H1 (cell line): Measurements from ENCODE around the gene RABIF.

Experiments used
- ATF3 ChIP-seq: IDR thresholded peaks from 2 replicates; pipeline ENCODE4 v1.6.1; 2011; ENCODE audit warnings: low read depth, mild to moderate bottlenecking, low read length; ENCODE audit not compliant: insufficient read depth
- BRCA1 ChIP-seq: IDR thresholded peaks from 2 replicates; pipeline ENCODE4 v1.6.1; 2012; ENCODE audit warnings: low read depth, low read length, improper control_type of control experiment
- CBX8 ChIP-seq: fragments of 300-800, 300-1000 bp; sonication (generic); IDR thresholded peaks from 2 replicates; pipeline ENCODE4 v1.7.1; 2016; ENCODE audit warnings: low read depth, low read length, borderline replicate concordance
- CEBPB ChIP-seq: IDR thresholded peaks from 2 replicates; pipeline ENCODE4 v1.6.1; 2012; ENCODE audit warnings: low read depth, low read length
- CTCF ChIP-seq, 3 experiments: IDR thresholded peaks; 1 replicate in 2 of 3; 2 replicates in 1 of 3; pipeline versions ENCODE4 v1.5.1 to v1.6.1; 2011; ENCODE audit warnings: low read length in 3 of 3, mild to moderate bottlenecking in 3 of 3, inconsistent platforms in 2 of 3, low read depth in 1 of 3, moderate library complexity in 1 of 3; ENCODE audit not compliant: insufficient read depth in 1 of 3; ENCODE audit errors: control extremely low read depth in 1 of 3
- GABPA ChIP-seq: IDR thresholded peaks from 2 replicates; pipeline ENCODE4 v1.6.1; 2011; ENCODE audit warnings: mild to moderate bottlenecking, low read length, moderate library complexity, borderline replicate concordance; ENCODE audit not compliant: insufficient read depth
- HDAC6 ChIP-seq: IDR thresholded peaks from one replicate; pipeline ENCODE4 v1.7.1; 2012; ENCODE audit warnings: low read depth, mild to moderate bottlenecking, inconsistent platforms, low read length, moderate library complexity
- JUN ChIP-seq: IDR thresholded peaks from 2 replicates; pipeline ENCODE4 v1.6.1; 2011; ENCODE audit warnings: low read depth, mild to moderate bottlenecking, improper control_type of control experiment, low read length
- KDM1A ChIP-seq: fragments of 200-600, 300-600 bp; sonication (generic); IDR thresholded peaks from 2 replicates; pipeline ENCODE4 v1.7.1; 2016; ENCODE audit warnings: mild to moderate bottlenecking, low read length, borderline replicate concordance
- POLR2AphosphoS5 ChIP-seq: IDR thresholded peaks from 2 replicates; pipeline ENCODE4 v1.6.1; 2011; ENCODE audit warnings: low read depth, low read length
- RAD21 ChIP-seq, 2 experiments: IDR thresholded peaks in 1 of 2; conservative IDR thresholded peaks in 1 of 2; 2 replicates each; pipeline ENCODE4 v1.6.1; 2011; ENCODE audit warnings: low read depth in 2 of 2, low read length in 2 of 2, improper control_type of control experiment in 1 of 2, inconsistent platforms in 1 of 2, mild to moderate bottlenecking in 1 of 2, moderate library complexity in 1 of 2
- TAF1 ChIP-seq: IDR thresholded peaks from 2 replicates; pipeline ENCODE4 v1.6.1; 2011; ENCODE audit warnings: mild to moderate bottlenecking, low read depth, low read length
- YY1 ChIP-seq: IDR thresholded peaks from 2 replicates; pipeline ENCODE4 v1.6.1; 2011; ENCODE audit warnings: low read depth, mild to moderate bottlenecking, low read length
- ZNF274 ChIP-seq: IDR thresholded peaks from 2 replicates; pipeline ENCODE4 v1.7.0; 2012; ENCODE audit warnings: low read length, borderline replicate concordance; ENCODE audit errors: extremely low read depth

- TF ChIP-seq HDAC6 (no peak), POLR2AphosphoS5 (no peak), CTCF (IDR thresholded peaks at IDR 0.05; ENCODE audit: control extremely low read depth in 1 of 3, insufficient read depth in 1 of 3, low read depth in 1 of 3, low read length in 3 of 3) (no peak), YY1 (no peak), BRCA1 (no peak), KDM1A (no peak), RAD21 (IDR thresholded peaks at IDR 0.05 in 1 of 2, conservative IDR thresholded peaks at IDR 0.05 in 1 of 2; ENCODE audit: low read depth in 2 of 2, low read length in 2 of 2) (no peak), ATF3 (no peak), ZNF274 (no peak), GABPA (no peak), JUN (no peak), TAF1 (no peak), CEBPB (no peak), CBX8 (no peak)
Measured at GRCh38 chr1:202862679-202863560, 26.0 kb downstream of the RABIF start.
